Measurements from ENCODE around the gene ATP8B3.

DNA sequence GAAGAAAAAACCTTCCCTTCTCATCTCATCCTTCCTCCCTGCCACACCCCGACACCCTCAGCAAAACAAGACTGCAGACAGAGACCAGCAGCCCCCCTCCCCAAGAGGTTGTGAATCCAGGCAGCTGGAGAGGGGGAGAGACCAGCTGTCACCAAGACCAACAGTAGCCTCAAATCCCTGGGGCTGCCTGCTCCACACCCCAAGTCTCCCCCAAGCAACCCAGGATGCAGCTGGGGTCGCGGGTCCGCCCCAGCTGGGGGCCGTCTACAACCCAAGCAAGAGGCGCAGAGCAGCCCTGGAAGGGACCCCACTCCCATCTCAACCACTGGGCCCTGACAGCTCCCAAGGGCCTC is 44.2 kb upstream of the ATP8B3 start:
- TF ChIP-seq, protein P1, sequence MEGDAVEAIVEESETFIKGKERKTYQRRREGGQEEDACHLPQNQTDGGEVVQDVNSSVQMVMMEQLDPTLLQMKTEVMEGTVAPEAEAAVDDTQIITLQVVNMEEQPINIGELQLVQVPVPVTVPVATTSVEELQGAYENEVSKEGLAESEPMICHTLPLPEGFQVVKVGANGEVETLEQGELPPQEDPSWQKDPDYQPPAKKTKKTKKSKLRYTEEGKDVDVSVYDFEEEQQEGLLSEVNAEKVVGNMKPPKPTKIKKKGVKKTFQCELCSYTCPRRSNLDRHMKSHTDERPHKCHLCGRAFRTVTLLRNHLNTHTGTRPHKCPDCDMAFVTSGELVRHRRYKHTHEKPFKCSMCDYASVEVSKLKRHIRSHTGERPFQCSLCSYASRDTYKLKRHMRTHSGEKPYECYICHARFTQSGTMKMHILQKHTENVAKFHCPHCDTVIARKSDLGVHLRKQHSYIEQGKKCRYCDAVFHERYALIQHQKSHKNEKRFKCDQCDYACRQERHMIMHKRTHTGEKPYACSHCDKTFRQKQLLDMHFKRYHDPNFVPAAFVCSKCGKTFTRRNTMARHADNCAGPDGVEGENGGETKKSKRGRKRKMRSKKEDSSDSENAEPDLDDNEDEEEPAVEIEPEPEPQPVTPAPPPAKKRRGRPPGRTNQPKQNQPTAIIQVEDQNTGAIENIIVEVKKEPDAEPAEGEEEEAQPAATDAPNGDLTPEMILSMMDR (IDR thresholded peaks at IDR 0.05 in 8 of 11, conservative IDR thresholded peaks at IDR 0.05 in 3 of 11), result no peak
- no peak for TF ChIP-seq POLR2A (IDR thresholded peaks at IDR 0.05)

Data from spleen (tissue), 7 donors.